ENCODE data around the gene MAPRE3. TPM values are rescaled to one million over a fixed set of nuclear protein-coding genes. Genes with fewer than 3 reads are reported as not detected.
A peak's percentile ranks its signal among the peaks of the same experiment; 100 is the strongest.

The MAPRE3 gene
- total RNA-seq, 4 donors from 2014 or later: 16.8 to 64.7 (median 32.9) TPM

GRCh38 chr2:27042159-27042661 lies 71.8 kb downstream of the MAPRE3 start:
- TF ChIP-seq EP300 (IDR thresholded peaks at IDR 0.05; ENCODE audit: low read depth) (no peak), POLR2AphosphoS5 (IDR thresholded peaks at IDR 0.05) (peak in 1 of 3 donors; percentile 7), CTCF (IDR thresholded peaks at IDR 0.05) (no peak), POLR2A (IDR thresholded peaks at IDR 0.05) (no peak)
- Histone ChIP-seq H3K27ac (peak overlapping the region; percentile 13 to 67 (median 36)), H3K27me3 (no peaks in the 10 kb centered on the region), H3K4me1 (peaks cover 4 to 26% (median 9%) of the 10 kb centered on the region in 4 donors), H3K9me3 (no peaks in the 10 kb centered on the region), H3K36me3 (peaks cover 0 to 43% (median 20%) of the 10 kb centered on the region in 4 donors), H3K4me3 (no peak overlapping the region)
- 73 to 75% methylated on average over 4 to 10 of the region's 10 CpGs for WGBS, 2 donors (ENCODE audit: low coverage in 1 of 2)
- intact Hi-C loops (cut with DNase I; ENCODE audit: low total_unique reads) (no loop called here), in situ Hi-C loops (cut with MboI; ENCODE audit: low pct_ligation_motif_present in 1 of 4, low pct_unique_long_range_greater_than_20kb in 1 of 4, low sequenced_read_pairs in 3 of 4) (no loop called here)
- DNase-seq: no peak

- DNase-seq: peak; percentile 42
- peak overlapping the region; percentile 13 to 67 (median 44) for H3K27ac ChIP-seq
- no peaks in the 10 kb centered on the region for H3K9me3 ChIP-seq
- in situ Hi-C loops (cut with MboI; ENCODE audit: low pct_ligation_motif_present in 1 of 4, low pct_unique_long_range_greater_than_20kb in 1 of 4, low sequenced_read_pairs in 3 of 4) (no loop called here), intact Hi-C loops (cut with DNase I; ENCODE audit: low total_unique reads) (no loop called here)
- H3K36me3 ChIP-seq: peaks cover 0 to 34% (median 15%) of the 10 kb centered on the region in 4 donors
- H3K27me3 ChIP-seq: no peaks in the 10 kb centered on the region
- WGBS, 2 donors (ENCODE audit: low coverage in 1 of 2): 50 to 59% methylated on average over 1 to 7 of the region's 7 CpGs
- no peak overlapping the region for H3K4me3 ChIP-seq
- H3K4me1 ChIP-seq: peaks cover 4 to 26% (median 9%) of the 10 kb centered on the region in 4 donors
- TF ChIP-seq CTCF (IDR thresholded peaks at IDR 0.05) (no peak), POLR2AphosphoS5 (IDR thresholded peaks at IDR 0.05) (peak in 2 of 3 donors; percentile 9 to 24), EP300 (IDR thresholded peaks at IDR 0.05; ENCODE audit: low read depth) (no peak), POLR2A (IDR thresholded peaks at IDR 0.05) (no peak)
These were observed 72.7 kb downstream of the MAPRE3 start for GRCh38 chr2:27042985-27043634.

- Histone ChIP-seq H3K9me3 (no peaks in the 10 kb centered on the region), H3K36me3 (peaks cover 0 to under 1% (median 0%) of the 10 kb centered on the region in 4 donors), H3K4me1 (peaks cover 7 to 18% (median 16%) of the 10 kb centered on the region in 4 donors), H3K27me3 (no peaks in the 10 kb centered on the region), H3K4me3 (peak overlapping the region; percentile 33 to 97 (median 86)), H3K27ac (peak overlapping the region; percentile 85 to 93 (median 88))
- no peak for TF ChIP-seq POLR2AphosphoS5 (IDR thresholded peaks at IDR 0.05)
- TF ChIP-seq CTCF (IDR thresholded peaks at IDR 0.05): no peak
- no peak for TF ChIP-seq EP300 (IDR thresholded peaks at IDR 0.05; ENCODE audit: low read depth)
- no peak for TF ChIP-seq POLR2A (IDR thresholded peaks at IDR 0.05)
- intact Hi-C loops (cut with DNase I; ENCODE audit: low total_unique reads): loop anchor here (5.0 kb wide), 1 partner anchor 38 kb away; the partner anchor contains the start of gene KHK
- in situ Hi-C loops (cut with MboI; ENCODE audit: low pct_ligation_motif_present in 1 of 4, low pct_unique_long_range_greater_than_20kb in 1 of 4, low sequenced_read_pairs in 3 of 4): no loop called here
- peak; percentile 64 for DNase-seq
- WGBS, 2 donors (ENCODE audit: low coverage in 1 of 2): 11 to 42% methylated on average over 9 to 38 of the region's 52 CpGs
These were observed 79.2 kb downstream of the MAPRE3 start for GRCh38 chr2:27049422-27050280.

Data from transverse colon (tissue), 4 donors.